GM18873 (cell line): ENCODE measurements around the gene LRWD1.
"Not testable (repeated sequence)": the region's sequence is repeated elsewhere in the genome, so short reads cannot be mapped to it uniquely, and the experiment has no call there.

Experiments used
- ATAC-seq: cut with Tn5 transposase; IDR thresholded peaks from one replicate; pipeline ENCODE4 v1.9.1; 2021; ENCODE audit warnings: mild to moderate bottlenecking, moderate library complexity, moderate number of reproducible peaks; ENCODE audit not compliant: unreplicated experiment, low FRiP score

LRWD1 gene

GRCh38 chr7:102493220-102493935 is 28.6 kb downstream of the LRWD1 start:
- not testable (repeated sequence) for ATAC-seq

- ATAC-seq = not testable (repeated sequence)
Measured at GRCh38 chr7:102494026-102494425, 29.2 kb downstream of the LRWD1 start.

- ATAC-seq = peak; percentile 52
Measured at GRCh38 chr7:102494473-102495149, 29.8 kb downstream of the LRWD1 start.

GRCh38 chr7:102496861-102497260 is 32.1 kb downstream of the LRWD1 start:
- ATAC-seq = not testable (repeated sequence)

- not testable (repeated sequence) for ATAC-seq
Measured at GRCh38 chr7:102497308-102497707, 32.5 kb downstream of the LRWD1 start.

GRCh38 chr7:102498321-102498720 is 33.5 kb downstream of the LRWD1 start:
- ATAC-seq = not testable (repeated sequence)

- not testable (repeated sequence) for ATAC-seq
Measured at GRCh38 chr7:102503141-102503540, 38.4 kb downstream of the LRWD1 start.

GRCh38 chr7:102505298-102506185 is 40.8 kb downstream of the LRWD1 start:
- not testable (repeated sequence) for ATAC-seq

- ATAC-seq = not testable (repeated sequence)
Measured at GRCh38 chr7:102507410-102508088, 42.8 kb downstream of the LRWD1 start.

GRCh38 chr7:102510575-102510974 is 45.8 kb downstream of the LRWD1 start:
- ATAC-seq = not testable (repeated sequence)

GRCh38 chr7:102511860-102512522 is 47.2 kb downstream of the LRWD1 start:
- ATAC-seq = not testable (repeated sequence)

GRCh38 chr7:102512642-102513221 is 47.9 kb downstream of the LRWD1 start:
- ATAC-seq = not testable (repeated sequence)

GRCh38 chr7:102514881-102515721 is 50.3 kb downstream of the LRWD1 start:
- peak; percentile 76 for ATAC-seq

- ATAC-seq = not testable (repeated sequence)
Measured at GRCh38 chr7:102515889-102516288, 51.1 kb downstream of the LRWD1 start.

- not testable (repeated sequence) for ATAC-seq
Measured at GRCh38 chr7:102516951-102517350, 52.2 kb downstream of the LRWD1 start.

GRCh38 chr7:102517550-102518147 is 52.9 kb downstream of the LRWD1 start, which contains the start of gene RASA4B:
Gene RASA4B (minus strand): TSS chr7:102517777. CDS start chr7:102517710, 67 bp downstream.
- ATAC-seq = peak; percentile 30

GRCh38 chr7:102520797-102521196 is 56.0 kb downstream of the LRWD1 start:
- ATAC-seq = not testable (repeated sequence)
